HL-60/S4 treated with retinoic acid at 250 ng/mL for 4 days and 3 days (cell line): ENCODE results near the gene EVI2A.
"Not testable (repeated sequence)": the region's sequence is repeated elsewhere in the genome, so short reads cannot be mapped to it uniquely, and the experiment has no call there.

ENCODE experiments used
- in situ Hi-C: fragments of 300-500 bp; cut with MboI; formaldehyde crosslinking; loops from 2 replicates; pipeline ENCODE4 v1.7.0; 2022; ENCODE audit warnings: low sequenced_read_pairs

The EVI2A gene, protein sequence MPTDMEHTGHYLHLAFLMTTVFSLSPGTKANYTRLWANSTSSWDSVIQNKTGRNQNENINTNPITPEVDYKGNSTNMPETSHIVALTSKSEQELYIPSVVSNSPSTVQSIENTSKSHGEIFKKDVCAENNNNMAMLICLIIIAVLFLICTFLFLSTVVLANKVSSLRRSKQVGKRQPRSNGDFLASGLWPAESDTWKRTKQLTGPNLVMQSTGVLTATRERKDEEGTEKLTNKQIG

GRCh38 chr17:31321481-31321880, at the start of gene EVI2A:
TSS of gene EVI2A (minus strand) at chr17:31321622. CDS start at chr17:31319013, 2,609 bp downstream.
- in situ Hi-C loops = no loop called here

DNA sequence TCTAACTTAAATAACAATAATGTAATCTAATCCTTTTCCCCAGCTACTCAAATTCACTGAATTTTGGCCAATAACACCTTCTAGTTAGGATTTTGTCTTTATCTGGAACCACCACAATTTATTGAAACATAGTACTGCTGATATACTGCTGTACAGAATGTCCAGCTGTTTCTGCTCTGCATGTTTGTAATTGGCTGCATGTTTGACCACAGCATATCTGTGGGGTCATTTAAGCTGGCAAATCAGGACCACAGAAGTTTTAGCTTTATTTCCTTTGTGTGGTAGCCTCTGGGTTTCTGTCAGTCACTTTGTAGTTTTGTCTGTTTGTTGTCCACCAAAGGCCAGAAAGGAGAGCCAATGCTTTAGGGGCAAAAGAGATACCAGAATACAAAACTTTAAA, 47.8 kb upstream of the EVI2A start:
- in situ Hi-C loops = no loop called here

DNA sequence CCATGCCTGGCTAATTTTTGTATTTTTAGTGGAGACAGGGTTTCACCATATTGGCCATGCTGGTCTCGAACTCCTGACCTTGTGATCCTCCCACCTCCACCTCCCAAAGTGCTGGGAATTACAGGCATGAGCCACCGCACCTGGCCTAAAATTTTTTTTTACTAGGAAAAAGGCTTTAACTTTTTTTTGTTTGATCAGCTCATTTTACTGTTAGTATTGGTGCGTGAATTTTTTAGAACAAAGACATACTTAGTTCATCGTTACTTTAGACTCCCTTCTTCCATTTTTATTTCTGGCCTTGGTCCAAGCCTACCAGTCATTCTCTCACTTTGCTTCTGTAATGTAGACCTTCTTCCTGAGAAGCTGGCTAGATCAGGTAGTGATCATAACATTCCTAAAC, 44.7 kb upstream of the EVI2A start:
- in situ Hi-C loops = no loop called here

DNA sequence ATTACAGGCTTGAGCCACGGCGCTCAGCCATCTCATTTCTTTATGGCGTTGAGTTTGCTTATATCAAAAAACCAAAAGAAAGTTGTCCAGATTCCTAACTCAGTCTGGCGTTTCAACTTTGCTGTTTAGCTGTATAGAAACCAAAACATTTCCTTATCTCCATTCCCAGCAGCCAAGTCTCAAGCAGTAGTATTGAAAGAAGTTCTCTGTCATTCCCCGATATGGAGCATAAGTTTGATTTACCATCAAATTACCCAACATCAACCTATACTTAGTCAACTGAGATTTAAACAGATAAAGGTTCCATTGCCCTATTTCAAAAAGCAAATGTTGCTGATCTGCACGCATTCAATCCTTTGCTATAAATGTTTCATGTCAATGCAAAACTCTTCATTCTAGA, 42.6 kb upstream of the EVI2A start:
- in situ Hi-C loops = no loop called here

DNA sequence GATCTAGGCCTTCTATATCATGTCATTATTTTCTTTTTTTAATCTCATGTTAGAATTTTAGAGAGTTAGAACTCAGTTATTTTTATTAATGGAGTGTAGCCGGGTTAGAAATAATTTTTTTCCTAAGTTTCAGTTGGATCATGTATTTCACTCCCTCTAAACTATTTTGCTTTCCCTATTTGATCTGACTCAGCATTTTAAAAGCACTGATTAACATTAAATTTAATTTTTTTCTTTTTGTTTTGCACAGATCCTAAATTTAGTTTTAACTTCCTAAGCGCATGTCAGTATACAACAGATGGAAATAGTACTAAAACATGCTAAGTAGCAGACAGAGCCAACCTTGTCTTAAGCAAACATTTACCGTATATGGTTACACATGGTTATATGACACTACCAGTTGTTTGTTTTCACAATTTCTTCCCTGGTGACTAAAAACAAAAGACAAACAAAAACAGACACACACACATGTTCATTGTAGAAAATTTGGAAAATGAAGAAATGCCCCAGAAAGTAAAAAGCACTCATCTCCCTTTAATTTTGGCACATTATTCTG, 36.5 kb upstream of the EVI2A start:
- in situ Hi-C loops = no loop called here

GRCh38 chr17:31357091-31357490, 35.7 kb upstream of the EVI2A start:
- in situ Hi-C loops = no loop called here

- in situ Hi-C loops = no loop called here
Measured at GRCh38 chr17:31355935-31356334, 34.5 kb upstream of the EVI2A start.

- in situ Hi-C loops = no loop called here
Measured at GRCh38 chr17:31349454-31349853, 28.0 kb upstream of the EVI2A start.

- in situ Hi-C loops = not testable (repeated sequence)
Measured at GRCh38 chr17:31345191-31345747, 23.8 kb upstream of the EVI2A start.

DNA sequence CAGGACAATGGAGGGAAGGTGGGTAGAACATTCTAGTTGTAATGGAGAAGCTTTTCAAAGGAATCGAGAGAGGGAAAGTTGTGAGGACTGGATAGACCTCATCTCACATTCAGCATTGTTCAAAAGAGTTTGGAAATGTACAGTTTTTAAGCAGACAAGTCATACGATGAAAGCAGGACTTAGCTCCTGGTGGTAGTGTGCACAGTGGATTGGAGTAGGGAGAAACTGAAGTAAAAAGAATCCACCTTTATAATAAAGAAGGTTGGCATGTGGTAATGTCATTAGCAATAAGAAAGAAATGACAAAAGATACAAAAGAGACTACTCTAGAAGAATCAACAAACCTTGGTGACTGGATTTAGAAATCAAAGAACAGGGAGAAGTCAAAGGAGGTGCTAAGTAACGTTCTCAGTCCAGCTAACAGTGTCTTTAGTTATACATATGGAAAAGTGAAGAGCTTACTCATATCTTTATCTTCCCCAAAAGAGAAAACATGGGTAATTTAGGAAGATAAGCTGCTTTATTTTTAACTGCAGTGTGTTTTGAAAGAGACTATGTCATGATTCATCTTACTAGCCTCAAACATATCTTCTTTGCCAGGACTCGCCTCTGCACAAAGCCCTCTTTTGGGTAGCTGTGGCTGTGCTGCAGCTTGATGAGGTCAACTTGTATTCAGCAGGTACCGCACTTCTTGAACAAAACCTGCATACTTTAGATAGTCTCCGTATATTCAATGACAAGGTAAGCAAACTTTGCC, 18.7 kb upstream of the EVI2A start:
- in situ Hi-C loops = no loop called here

DNA sequence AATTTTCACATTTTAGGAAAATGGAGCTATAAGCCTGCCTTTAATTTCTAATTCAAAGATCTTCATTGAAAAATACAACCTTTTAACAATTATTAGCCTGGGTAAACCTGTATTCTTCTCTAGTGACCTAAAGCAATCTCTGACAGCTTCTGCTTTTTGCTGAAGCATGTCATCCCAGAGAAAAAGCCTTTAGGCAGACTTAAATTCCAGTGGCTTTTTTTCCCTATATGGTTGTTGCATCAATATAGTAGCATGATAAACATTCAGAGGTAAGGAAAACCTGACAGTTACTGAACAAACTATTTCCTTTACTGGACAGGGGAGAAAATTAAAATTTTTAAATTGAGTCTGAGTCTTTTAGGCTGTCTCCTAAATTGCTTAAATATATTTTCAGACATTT, 7.8 kb upstream of the EVI2A start:
- in situ Hi-C loops = no loop called here

- in situ Hi-C loops = no loop called here
Measured at GRCh38 chr17:31328160-31328535, 6.7 kb upstream of the EVI2A start.

DNA sequence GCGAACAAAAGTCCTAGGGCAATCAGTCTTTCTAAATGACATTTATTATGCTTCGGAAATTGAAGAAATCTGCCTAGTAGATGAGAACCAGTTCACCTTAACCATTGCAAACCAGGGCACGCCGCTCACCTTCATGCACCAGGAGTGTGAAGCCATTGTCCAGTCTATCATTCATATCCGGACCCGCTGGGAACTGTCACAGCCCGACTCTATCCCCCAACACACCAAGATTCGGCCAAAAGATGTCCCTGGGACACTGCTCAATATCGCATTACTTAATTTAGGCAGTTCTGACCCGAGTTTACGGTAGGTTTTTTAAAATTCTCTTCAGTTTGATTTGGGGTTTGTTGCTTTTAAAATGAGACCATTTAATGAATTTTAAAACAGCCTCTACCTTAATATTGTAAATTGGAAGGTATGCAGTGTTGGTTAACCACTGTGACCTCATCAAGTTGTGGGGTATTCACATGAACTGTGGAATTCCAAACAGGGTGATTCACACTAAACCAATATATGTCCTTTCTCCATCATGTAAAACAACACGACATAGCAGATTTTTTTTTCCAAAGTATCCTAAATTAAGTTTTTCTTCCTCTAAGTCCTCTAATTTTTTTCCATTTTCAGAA, 6.2 kb upstream of the EVI2A start:
- in situ Hi-C loops = no loop called here

GRCh38 chr17:31323551-31323950, 2.1 kb upstream of the EVI2A start:
- in situ Hi-C loops = no loop called here

GRCh38 chr17:31321966-31322365, 544 bp upstream of the EVI2A start:
- in situ Hi-C loops = no loop called here

GRCh38 chr17:31320791-31321190, 631 bp downstream of the EVI2A start:
- in situ Hi-C loops = no loop called here

DNA sequence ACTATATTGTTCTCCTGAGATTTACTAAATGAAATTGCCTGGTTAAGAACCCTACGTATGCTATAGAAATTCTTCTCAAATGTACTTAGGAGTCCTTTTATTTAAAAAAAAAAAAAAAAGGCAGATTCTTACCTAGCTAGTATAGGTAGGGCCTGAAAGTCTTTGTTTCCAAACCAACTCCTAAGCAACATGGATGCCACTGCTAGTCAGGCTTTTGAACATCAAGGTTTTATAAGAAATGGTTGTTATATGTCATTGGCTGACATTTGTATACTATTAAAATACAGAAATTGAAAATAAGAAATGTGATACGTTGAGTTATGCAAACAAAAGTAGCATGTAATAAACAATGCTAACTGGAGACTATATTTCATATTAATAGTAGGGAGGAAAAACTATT, 1.2 kb downstream of the EVI2A start:
- in situ Hi-C loops = no loop called here

DNA sequence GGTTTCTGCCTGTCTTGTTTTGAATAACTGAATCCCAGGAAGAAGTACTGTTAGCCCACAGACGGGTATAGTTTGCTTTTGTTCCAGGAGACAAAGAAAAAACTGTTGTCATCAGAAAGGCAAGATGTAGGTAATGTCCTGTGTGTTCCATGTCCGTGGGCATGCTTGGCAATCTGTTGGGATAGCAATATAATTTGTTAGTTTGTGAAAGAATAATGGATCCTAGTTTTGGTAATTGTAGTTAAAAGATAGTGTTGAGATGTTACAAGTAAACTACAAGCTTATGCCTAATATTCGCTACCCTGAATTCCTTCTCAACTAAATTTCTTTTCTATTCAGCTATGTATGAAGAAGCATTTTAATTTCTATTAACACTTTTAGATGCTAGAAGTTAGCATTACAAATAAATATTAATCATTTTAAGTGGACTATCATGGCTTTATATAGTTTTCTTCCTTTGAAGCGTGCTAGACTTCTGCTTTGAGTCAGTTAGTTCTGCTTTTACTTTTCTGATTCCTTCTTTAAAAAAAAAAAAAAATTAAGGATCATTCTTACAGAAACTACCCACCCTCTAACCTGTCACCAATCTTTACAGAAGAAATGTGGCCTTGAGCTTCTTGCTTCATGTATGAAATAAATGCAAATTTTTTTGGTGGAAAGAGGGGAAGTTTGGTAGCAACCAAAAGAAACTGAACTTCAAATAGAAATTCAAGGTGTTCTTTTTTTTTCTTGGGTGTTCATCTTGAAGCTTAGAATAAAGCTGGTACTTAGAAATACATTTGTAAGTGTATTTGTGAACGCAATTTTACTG, 2.4 kb downstream of the EVI2A start:
- in situ Hi-C loops = no loop called here

DNA sequence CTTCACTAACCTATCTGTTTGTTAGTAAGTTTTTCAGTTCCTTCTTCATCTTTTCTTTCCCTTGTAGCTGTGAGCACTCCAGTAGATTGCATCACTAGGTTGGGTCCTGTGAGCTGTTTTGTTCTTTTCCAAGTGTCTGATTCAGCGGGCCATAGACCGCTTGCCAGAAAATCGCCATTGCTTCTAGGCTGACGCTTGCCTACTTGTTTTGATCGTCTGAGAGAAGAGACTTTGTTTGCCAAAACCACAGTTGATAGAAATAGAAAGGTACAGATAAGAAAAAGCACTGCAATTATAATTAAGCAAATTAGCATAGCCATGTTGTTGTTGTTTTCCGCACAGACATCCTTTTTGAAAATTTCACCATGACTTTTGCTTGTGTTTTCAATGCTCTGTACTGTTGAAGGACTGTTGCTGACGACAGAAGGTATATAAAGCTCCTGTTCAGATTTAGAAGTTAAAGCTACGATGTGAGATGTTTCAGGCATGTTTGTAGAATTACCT, 3.1 kb downstream of the EVI2A start:
- in situ Hi-C loops = no loop called here

GRCh38 chr17:31314782-31315100, 6.7 kb downstream of the EVI2A start:
- in situ Hi-C loops = no loop called here
